Measurements from ENCODE around the gene B4GALT6.

The B4GALT6 gene

DNA sequence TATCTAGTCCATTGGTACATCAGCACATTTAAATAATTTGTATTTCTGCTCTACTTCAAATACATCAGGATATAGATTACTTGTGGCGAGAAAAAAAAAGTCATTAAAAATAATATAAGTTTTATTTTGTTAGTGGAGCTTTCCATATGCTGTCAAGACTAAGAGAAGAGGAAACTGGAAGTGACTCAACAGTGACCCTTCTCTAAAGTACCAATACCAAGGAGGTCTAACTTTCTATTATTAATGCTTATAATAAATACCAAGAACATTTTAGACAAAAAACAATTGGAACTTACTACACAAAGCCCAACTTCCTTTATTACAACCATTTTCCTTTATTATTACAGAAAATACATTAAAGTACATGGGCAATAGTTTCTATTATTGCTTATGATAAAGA is 52.9 kb downstream of the B4GALT6 start:
- no peak for DNase-seq

DNA sequence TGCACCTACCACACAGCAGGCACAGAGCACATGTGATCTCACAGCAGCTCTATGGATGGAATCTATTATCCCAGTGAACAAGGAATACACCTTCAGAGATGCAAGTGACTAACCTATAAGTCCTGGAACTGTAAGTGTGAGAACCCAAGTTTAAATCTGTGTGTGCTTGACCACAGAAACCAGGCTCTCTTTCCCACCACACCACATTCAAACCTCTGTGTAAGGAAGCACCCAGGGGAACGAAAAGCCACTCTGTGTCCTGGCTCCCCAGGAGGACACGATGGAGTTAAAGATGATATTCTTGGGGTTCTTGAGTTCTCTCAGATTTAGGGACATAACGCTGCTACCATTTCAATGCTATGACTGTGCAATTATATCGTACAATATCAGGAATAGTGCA is 53.8 kb downstream of the B4GALT6 start:
- no peak for DNase-seq

DNA sequence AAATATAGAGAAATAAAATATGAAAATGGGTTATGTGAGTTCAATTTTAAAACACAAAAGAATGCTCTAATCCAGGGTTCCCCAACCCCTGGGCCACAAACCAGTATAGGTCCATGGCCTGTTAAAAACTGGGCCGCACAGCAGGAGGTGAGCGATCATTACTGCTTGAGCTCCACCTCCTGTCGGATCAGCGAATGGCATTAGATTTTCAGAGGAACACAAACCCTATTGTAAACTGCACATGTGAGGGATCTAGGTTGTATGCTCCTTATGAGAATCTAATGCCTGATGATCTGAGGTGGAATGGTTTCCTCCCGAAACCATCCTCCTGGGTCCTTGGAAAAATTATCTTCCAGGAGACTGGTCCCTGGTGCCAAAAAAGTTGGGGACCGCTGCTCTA is 58.0 kb downstream of the B4GALT6 start:
- no peak for DNase-seq

DNA sequence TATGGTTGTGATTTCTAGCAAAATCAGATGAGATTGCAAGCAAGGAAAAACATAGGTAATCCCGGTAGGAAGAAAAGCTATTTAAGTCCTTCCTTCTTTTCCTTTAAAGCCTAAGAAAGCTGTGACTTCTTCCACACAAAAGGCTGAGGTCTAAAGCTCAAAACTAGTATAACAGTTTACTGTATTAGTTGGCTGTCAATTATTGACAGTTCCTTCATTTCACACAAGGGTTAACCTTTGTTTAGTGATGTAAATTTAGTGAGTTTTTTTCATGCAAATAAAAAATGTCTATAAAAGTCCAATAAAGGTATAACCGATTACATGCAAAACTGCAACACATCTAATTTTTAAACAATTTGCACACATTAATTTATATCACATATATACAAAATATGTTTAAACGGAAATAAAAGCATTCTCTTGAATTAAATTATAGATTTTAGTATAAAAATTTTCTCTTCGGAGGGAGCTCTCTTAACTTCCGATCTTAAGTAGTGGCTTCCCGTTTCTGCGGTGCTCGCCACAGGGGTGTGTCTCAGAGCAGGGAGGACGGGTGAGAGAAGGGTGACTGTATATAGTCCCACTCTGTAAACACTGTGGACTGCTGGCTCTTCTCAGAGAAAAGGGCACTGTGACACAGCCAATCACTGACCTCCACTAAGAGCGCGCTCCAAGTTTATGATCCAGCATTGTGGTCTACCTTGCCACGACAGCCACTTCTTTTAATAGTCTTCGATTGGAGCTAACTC is 59.3 kb downstream of the B4GALT6 start:
- no peak for DNase-seq

DNA sequence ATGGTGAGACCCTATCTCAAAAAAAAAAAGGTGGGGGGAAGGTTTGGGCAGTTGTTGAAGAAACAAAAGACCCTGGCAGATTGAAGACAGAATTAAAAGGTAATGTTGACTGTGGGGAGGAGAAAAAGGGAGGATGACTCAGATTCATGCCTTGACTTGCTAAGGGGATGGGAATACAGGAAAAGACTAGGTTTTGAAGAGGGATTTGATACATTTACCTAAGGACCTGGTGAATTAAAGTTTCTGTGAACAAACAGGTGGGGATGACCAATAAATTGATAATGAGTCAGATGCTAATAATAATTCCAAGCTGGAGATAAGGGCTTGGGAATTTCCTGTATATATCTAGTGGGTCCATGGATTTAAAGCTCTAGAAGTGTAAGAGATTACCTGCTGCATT is 65.1 kb downstream of the B4GALT6 start:
- DNase-seq, result no peak

DNA sequence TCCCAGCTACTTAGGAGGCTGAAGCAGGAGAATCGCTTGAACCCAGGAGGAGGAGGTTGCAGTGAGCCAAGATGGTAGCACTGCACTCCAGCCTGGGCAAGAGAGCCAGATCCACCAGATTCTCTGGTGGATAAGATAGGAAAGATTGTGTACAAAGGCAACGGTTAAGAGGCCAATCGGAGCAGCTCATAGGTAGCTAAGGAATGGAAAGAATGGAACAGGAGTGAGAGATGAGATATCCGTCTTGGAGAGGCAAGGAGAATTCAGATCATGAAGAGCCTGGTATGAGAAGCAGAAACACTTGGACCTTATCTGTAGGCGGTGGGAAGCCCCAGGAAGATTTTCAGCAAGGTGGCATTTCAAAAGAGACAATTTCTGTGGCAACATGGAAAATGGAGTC is 65.6 kb downstream of the B4GALT6 start:
- no peak for DNase-seq

DNA sequence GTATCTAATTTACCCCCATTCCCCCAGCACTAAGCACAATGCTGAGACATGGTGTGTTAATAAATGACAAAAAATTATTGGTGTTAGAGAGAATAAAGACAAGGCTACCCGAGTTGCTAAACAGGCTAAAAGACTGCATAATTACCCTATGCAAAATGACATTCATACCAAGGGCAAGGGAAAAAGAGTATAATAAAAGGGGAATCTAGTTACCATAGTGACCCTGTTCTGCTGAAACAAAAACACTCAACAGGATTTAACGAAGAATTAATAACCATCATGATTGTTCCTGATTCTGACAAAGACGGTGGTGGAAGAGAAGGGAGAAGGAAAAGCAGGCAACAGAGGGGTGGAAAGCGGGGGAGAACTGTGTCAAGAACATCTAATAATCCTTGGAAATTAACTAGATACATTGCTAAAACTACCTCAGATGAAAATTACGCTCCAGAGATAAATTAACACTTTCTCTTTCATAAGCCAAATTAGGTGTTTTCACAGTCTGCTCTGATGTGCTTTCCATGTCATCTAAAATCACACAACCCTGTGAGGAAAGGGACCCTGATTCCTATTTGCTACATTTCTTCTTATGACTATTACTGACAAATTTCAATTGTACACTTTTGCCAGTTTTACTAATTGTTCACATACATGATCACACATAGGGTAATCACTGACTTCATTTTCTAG is 67.2 kb downstream of the B4GALT6 start:
- DNase-seq, result no peak

DNA sequence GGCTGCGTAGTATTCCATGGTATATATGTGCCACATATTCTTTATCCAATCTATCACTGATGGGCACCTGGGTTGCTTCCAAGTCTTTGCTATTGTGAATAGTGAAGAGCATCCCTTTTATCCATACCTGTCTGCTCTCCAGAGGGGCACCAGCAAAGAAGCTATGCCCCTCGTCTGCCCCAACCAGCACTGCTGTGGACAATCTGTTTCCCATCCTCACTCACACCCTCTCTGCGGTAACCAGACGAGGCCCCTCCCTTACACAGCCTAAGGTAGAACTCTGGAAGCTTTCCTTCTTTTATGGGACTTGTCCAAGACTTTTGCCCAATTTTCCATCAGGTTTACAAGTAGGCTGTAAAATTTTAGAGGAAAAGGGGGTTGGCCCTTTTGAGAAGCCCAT is 67.8 kb downstream of the B4GALT6 start:
- DNase-seq, result no peak

DNA sequence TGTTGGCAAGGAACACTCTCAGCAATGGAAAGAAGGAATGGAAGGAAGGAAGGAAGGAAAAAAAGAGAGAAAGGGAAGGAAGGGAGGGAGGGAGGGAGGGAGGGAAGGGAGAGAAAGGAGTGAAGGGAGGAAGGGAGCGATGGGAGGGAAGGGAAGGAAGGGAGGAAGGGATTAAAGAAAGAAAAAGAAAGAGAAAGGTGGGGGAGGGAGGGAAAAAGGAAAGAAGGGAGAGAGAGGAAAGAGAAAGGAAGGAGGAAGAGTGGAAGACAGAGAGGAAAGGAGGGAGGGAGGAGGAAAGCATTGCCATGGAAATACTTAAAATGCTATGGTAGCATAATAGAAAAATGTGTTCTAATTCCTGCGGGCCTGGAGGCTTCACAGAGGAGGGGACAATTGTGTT is 70.3 kb downstream of the B4GALT6 start:
- DNase-seq, result no peak

DNA sequence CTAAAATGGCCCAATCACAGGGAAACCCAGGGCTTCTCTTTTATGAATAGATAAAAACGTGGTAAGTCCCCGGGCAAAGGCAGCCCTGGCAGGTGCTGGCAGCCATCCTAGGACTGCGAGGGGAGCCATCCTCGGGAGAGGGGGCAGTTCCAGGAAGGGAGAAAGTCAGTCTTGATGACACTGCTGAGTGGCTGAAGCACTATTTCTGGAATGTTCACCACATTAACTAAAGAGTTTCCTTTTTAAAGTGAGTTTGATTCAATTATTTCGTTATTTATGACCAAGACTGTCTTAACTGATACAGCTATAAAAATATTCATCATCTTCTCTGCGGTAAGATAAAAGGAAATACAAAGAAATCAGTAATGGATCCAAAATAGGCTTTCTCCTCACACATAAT is 72.3 kb downstream of the B4GALT6 start:
- no peak for DNase-seq

DNA sequence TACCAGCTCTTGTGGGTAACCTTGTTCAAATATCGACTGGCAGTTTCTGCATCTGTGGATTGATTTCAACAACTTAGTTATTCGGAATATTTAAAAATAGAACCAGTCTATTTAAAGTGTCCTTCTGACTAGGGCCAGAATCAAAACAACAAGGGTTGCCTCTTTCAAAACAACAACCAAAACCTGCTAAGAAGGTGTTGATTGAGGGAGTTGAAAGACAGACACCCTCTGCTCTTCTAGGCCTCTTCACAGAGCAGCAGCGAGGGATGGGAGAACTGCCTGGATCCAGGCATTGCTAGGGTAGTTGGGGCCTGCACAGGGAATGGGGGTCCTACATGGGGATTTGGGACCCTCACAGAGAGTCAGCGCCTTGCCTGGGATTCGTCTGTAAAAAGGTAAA is 72.9 kb downstream of the B4GALT6 start:
- no peak for DNase-seq

DNA sequence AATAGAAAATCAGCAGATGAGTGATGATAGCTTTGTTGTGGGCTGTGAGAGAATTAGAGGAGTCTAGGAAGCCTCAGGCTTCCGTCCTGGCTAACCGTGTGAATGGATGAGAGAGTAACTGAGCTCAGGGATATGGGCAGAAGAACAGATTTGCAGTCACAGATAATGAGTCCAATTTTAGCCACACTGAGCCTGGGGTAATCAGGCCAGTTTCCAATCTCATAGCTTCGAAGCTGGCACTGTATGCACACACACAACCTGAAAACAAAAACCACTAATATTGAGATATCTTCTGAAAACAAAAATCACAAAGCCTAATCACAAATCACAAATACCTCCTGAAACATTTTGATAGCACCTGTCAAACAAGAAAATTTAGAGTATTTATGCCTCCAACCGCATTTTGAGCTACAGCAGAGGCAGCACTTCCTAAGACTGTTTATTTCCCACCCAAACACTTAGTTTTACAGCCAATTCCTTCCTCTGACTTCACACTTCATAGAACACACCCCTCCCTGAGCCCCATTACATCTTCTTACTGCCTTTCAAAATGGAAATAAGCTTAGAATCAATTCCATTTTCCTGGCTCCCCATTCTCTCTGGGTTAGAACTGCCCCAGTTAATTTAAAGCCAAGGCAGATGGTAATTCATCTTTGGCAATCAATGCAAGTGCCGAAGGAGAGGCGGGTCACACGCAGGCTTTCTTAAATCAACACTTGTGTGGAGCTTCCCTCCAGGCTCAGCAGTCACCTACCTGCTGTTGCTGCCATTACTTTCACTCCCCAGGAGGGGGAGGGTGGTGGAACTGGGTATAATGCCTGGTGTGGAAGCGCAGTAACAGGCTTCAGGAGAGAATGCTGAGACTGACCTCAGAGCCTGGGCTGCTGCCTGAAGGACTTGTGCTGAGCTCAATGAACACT is 73.8 kb downstream of the B4GALT6 start:
- no peak for DNase-seq

DNA sequence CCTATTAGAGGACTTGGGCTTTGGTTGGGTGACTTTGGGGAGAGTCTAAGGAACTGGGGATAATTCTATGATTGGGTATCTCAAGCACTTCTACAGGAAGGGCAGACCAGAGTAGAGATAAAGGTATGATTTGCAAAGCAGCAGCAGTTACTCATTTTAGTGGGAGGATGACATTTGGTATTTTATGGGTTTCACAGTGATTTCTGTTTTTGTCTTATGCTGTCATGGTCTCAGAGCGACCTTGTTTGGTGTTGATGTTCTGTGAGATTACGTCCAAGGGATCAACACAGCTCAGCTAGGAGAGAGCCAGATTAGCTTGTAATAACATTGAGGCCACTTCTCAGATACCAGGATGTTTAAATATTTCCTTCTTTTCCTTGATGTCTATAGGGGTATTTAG is 74.5 kb downstream of the B4GALT6 start:
- no peak for DNase-seq

DNA sequence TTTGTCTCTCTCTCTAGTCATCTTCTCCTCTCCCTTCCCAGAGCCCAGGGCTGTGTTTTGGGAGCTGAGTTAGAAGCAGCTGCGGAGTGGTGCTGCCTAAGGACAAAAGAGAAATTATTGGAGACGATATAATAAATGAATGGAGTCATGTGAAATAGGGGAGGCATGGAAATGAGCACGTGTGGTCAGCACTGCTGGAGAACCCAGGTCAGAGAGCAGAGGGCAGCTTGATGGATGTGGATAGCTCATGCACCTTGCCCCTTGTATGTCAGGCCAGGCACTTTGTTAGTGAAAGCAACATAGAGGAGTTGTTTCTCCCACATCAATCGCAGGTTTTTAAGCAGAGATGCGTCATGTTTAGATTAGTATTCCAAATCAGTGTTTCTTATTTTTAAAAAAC is 77.0 kb downstream of the B4GALT6 start:
- DNase-seq, result no peak

DNA sequence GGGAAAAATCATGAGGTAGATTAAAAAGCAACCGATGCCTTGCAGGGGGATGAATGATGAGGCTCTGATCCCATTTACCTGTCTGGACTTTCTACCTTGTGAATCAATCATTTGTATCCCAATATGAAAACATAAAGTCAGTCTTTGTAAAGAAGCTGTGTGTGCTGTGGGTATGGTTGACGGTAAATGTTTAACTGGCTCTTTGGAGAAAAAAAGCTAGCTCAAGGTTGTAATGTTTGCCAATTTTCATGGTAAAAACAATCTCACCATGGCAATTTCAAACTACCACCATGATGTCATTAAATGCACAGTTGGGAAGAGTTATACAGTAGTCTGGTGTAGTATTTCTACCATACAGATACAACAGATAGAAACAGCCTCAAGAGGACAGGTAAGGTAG is 78.1 kb downstream of the B4GALT6 start:
- no peak for DNase-seq

DNA sequence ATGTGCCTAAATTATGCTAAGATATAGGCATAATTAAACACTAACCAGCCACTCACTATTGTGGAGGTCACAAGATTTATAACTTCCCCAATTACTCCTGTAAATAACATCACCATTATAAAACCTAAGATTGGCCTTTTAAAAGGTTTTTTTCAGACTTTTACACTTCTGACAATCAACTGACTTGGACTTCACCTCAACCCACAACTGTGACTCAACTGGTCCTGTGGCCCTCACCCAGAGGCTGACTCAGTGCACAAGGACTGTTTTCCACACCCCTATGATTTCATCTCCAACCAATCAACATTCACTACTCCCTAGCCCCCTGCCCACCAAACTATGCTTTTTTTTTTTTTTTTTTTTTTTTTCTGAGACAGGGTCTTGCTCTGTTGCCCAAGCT is 81.1 kb downstream of the B4GALT6 start:
- DNase-seq, result no peak

DNA sequence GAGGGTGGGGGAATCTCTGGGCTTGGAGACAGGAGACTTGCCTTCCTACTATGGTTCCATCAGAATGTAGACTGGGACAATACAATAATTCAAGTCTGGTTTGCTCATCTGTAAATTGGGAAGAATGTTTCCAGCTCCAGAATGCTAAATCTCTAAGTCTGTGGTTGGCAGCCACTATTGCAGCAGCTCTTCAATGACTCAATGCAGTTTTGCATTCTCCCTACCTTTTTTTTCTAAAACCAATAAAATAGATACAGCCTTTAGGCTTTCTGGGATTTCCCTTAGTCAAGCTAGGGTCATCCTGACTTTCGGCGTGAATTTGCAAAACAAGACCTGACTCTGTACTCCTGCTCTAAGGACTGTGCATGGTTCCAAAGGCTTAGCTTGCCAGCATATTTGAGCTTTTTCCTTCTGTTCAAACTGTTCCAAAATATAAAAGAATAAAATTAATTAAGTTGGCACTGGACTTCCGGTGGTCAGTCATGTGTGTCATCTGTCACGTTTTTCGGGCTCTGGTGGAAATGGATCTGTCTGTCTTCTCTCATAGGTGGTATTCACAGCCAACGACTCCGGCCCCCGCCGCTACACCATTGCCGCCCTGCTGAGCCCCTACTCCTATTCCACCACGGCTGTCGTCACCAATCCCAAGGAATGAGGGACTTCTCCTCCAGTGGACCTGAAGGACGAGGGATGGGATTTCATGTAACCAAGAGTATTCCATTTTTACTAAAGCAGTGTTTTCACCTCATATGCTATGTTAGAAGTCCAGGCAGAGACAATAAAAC is 86.2 kb downstream of the B4GALT6 start:
- no peak for DNase-seq

DNA sequence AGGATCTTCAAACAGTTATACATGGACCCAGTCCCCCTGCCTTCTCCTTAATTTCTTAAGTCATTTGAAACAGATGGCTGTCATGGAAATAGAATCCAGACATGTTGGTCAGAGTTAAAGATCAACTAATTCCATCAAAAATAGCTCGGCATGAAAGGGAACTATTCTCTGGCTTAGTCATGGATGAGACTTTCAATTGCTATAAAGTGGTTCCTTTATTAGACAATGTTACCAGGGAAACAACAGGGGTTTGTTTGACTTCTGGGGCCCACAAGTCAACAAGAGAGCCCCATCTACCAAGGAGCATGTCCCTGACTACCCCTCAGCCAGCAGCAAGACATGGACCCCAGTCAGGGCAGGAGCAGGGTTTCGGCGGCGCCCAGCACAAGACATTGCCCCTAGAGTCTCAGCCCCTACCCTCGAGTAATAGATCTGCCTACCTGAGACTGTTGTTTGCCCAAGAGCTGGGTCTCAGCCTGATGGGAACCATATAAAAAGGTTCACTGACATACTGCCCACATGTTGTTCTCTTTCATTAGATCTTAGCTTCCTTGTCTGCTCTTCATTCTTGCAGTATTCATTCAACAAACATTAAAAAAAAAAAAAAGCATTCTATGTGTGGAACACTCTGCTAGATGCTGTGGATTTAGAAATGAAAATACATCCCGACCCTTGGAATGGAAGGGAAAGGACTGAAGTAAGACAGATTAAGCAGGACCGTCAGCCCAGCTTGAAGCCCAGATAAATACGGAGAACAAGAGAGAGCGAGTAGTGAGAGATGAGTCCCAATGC is 88.1 kb downstream of the B4GALT6 start:
- DNase-seq, result no peak

DNA sequence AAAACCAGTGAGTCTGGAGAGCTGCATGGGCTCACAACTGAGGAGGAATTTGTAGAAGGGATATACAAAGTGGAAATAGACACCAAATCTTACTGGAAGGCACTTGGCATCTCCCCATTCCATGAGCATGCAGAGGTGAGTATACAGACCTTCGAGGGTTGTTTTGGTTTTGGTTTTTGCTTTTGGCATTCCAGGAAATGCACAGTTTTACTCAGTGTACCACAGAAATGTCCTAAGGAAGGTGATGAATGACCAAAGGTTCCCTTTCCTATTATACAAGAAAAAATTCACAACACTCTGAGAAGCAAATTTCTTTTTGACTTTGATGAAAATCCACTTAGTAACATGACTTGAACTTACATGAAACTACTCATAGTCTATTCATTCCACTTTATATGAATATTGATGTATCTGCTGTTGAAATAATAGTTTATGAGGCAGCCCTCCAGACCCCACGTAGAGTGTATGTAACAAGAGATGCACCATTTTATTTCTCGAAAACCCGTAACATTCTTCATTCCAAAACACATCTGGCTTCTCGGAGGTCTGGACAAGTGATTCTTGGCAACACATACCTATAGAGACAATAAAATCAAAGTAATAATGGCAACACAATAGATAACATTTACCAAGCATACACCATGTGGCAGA is 89.1 kb downstream of the B4GALT6 start:
- no peak for DNase-seq

DNA sequence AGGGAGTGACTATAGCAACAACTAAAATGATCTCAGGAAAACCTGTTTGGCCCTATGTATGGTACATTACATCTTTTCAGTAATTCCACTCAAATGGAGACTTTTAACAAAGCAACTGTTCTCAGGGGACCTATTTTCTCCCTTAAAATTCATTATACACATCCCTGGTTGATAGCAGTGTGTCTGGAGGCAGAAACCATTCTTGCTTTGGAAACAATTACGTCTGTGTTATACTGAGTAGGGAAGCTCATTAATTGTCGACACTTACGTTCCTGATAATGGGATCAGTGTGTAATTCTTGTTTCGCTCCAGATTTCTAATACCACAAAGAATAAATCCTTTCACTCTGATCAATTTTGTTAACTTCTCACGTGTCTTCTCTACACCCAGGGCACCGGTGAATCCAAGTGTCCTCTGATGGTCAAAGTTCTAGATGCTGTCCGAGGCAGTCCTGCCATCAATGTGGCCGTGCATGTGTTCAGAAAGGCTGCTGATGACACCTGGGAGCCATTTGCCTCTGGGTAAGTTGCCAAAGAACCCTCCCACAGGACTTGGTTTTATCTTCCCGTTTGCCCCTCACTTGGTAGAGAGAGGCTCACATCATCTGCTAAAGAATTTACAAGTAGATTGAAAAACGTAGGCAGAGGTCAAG is 91.7 kb downstream of the B4GALT6 start:
- no peak for DNase-seq

DNA sequence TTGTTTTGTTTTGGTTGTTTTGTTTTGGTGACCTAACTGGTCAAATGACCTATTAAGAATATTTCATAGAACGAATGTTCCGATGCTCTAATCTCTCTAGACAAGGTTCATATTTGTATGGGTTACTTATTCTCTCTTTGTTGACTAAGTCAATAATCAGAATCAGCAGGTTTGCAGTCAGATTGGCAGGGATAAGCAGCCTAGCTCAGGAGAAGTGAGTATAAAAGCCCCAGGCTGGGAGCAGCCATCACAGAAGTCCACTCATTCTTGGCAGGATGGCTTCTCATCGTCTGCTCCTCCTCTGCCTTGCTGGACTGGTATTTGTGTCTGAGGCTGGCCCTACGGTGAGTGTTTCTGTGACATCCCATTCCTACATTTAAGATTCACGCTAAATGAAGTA is 92.8 kb downstream of the B4GALT6 start, which contains the start of gene TTR:
TTR (plus strand) TSS at position 250 of the 400 bp plus-strand sequence; CDS start at position 276, 26 bp downstream.
- DNase-seq, result no peak
